SK-N-SH treated with all-trans-retinoic acid at 6 μM for 48 hours (cell line): ENCODE data around the gene SLCO3A1.

Experiments used
- ATAC-seq: fragments of 200-7000 bp; cut with Tn5 transposase; 3 replicates; pipeline ENCODE4 v1.9.1; 2020; ENCODE audit warnings: mild to moderate bottlenecking, moderate library complexity
- ARNTL ChIP-seq: fragments of 450-650 bp; formaldehyde crosslinking; IDR thresholded peaks from 2 replicates; pipeline ENCODE4 v1.5.0; 2020; ENCODE audit warnings: low read depth, mild to moderate bottlenecking, moderate library complexity, borderline replicate concordance
- BACH2 ChIP-seq: fragments of 250-450 bp; sonication (Bioruptor Pico); IDR thresholded peaks from 2 replicates; pipeline ENCODE4 v1.9.0; 2021; ENCODE audit warnings: mild to moderate bottlenecking, borderline replicate concordance
- CSDC2 ChIP-seq: fragments of 250-450 bp; sonication (Bioruptor Pico); IDR thresholded peaks from 2 replicates; pipeline ENCODE4 v1.5.0; 2020; ENCODE audit warnings: mild to moderate bottlenecking, moderate library complexity
- ESRRG ChIP-seq: fragments of 250-450 bp; sonication (Bioruptor Pico); IDR thresholded peaks from 2 replicates; pipeline ENCODE4 v1.6.1; 2021; ENCODE audit warnings: mild to moderate bottlenecking
- GLIS3 ChIP-seq: fragments of 250-450 bp; sonication (Bioruptor Pico); IDR thresholded peaks from 2 replicates; pipeline ENCODE4 v1.5.0; 2020; ENCODE audit warnings: mild to moderate bottlenecking, moderate library complexity
- ISL1 ChIP-seq: fragments of 250-450 bp; sonication (Bioruptor Pico); IDR thresholded peaks from 2 replicates; pipeline ENCODE4 v2.1.2; 2022; ENCODE audit warnings: mild to moderate bottlenecking, moderate library complexity
- RARB ChIP-seq: fragments of 250-450 bp; sonication (Bioruptor Pico); IDR thresholded peaks from 2 replicates; pipeline ENCODE4 v1.8.0; 2021; ENCODE audit warnings: mild to moderate bottlenecking, moderate library complexity
- SNAI2 ChIP-seq: fragments of 250-450 bp; sonication (Bioruptor Pico); IDR thresholded peaks from 2 replicates; pipeline ENCODE4 v1.5.0; 2020; ENCODE audit warnings: mild to moderate bottlenecking, moderate library complexity
- TCF4 ChIP-seq: fragments of 250-450 bp; sonication (Bioruptor Pico); IDR thresholded peaks from 2 replicates; pipeline ENCODE4 v1.8.0; 2021; ENCODE audit warnings: mild to moderate bottlenecking, moderate library complexity, borderline replicate concordance
- TOX ChIP-seq: fragments of 250-450 bp; sonication (Bioruptor Pico); IDR thresholded peaks from 2 replicates; pipeline ENCODE4 v1.8.0; 2021; ENCODE audit warnings: mild to moderate bottlenecking, moderate library complexity, borderline replicate concordance
- ZC3H10 ChIP-seq: fragments of 250-450 bp; sonication (Bioruptor Pico); IDR thresholded peaks from 2 replicates; pipeline ENCODE4 v1.5.1; 2021; ENCODE audit warnings: mild to moderate bottlenecking, moderate library complexity
- ZFP3 ChIP-seq: fragments of 250-450 bp; sonication (Bioruptor Pico); IDR thresholded peaks from 2 replicates; pipeline ENCODE4 v1.5.0; 2020; ENCODE audit warnings: mild to moderate bottlenecking, moderate library complexity
- ZFP30 ChIP-seq: fragments of 450-650 bp; formaldehyde crosslinking; IDR thresholded peaks from 2 replicates; pipeline ENCODE4 v1.5.0; 2022; ENCODE audit warnings: mild to moderate bottlenecking, moderate library complexity
- ZNF565 ChIP-seq: fragments of 450-650 bp; formaldehyde crosslinking; conservative IDR thresholded peaks from 2 replicates; pipeline ENCODE4 v1.5.0; 2020; ENCODE audit warnings: low read depth, mild to moderate bottlenecking, moderate library complexity
- ZNF70 ChIP-seq: fragments of 450-650 bp; formaldehyde crosslinking; IDR thresholded peaks from 2 replicates; pipeline ENCODE4 v1.5.0; 2020; ENCODE audit warnings: mild to moderate bottlenecking, moderate library complexity
- ZNF8 ChIP-seq: fragments of 450-650 bp; formaldehyde crosslinking; IDR thresholded peaks from 2 replicates; pipeline ENCODE4 v1.5.0; 2020; ENCODE audit warnings: mild to moderate bottlenecking, moderate library complexity
- TF ChIP-seq, protein P1 (sequence below): fragments of 250-450 bp; sonication (Bioruptor Pico); IDR thresholded peaks from 2 replicates; pipeline ENCODE4 v1.5.1; 2020; ENCODE audit warnings: low read depth, mild to moderate bottlenecking, moderate library complexity
- TF ChIP-seq, protein P2 (sequence below): fragments of 250-450 bp; sonication (Bioruptor Pico); IDR thresholded peaks from 2 replicates; pipeline ENCODE4 v1.8.0; 2021; ENCODE audit warnings: low read depth, mild to moderate bottlenecking, moderate library complexity, borderline replicate concordance
- TF ChIP-seq, protein P3 (sequence below): fragments of 250-450 bp; sonication (Bioruptor Pico); IDR thresholded peaks from 2 replicates; pipeline ENCODE4 v1.5.1; 2021; ENCODE audit warnings: mild to moderate bottlenecking, moderate library complexity
- TF ChIP-seq, protein P4 (sequence below): fragments of 250-450 bp; sonication (Bioruptor Pico); IDR thresholded peaks from 2 replicates; pipeline ENCODE4 v1.8.0; 2020; ENCODE audit warnings: mild to moderate bottlenecking, moderate library complexity, borderline replicate concordance
- TF ChIP-seq, protein P5 (sequence below): fragments of 250-450 bp; sonication (Bioruptor Pico); IDR thresholded peaks from 2 replicates; pipeline ENCODE4 v1.5.0; 2020; ENCODE audit warnings: mild to moderate bottlenecking, moderate library complexity

The SLCO3A1 gene

DNA sequence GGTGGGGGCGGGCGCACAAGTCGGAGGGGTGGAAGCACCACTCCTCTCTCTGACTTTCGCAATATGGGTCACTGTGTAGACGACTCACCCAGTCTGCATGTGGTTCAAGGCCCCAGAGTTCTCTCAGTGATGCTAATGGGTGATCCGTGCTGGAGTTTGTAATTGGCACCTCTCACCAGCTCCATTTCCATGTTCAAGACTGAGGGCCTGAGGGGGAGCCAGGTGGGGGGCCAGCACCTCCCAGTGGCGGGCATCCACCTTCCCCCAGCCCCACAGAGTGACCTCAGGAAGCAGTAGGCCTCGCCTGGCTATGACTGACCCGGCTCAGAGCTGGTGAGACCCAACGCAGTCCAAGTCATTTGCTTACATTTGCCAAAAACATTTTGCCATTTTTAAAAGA, 310.1 kb downstream of the SLCO3A1 start:
- ATAC-seq: no peak
- TF ChIP-seq ESRRG: no peak
- TF ChIP-seq ZC3H10 (CRISPR knock-in tag): no peak
- TF ChIP-seq TCF4 (CRISPR knock-in tag): no peak
- TF ChIP-seq ZNF565 (CRISPR knock-in tag): no peak
- no peak for TF ChIP-seq RARB (CRISPR knock-in tag)
- no peak for TF ChIP-seq GLIS3
- TF ChIP-seq ARNTL: no peak
- no peak for TF ChIP-seq ISL1 (CRISPR knock-in tag)
- no peak for TF ChIP-seq SNAI2
- no peak for TF ChIP-seq ZNF70
- no peak for TF ChIP-seq ZFP3
- TF ChIP-seq, protein P1, sequence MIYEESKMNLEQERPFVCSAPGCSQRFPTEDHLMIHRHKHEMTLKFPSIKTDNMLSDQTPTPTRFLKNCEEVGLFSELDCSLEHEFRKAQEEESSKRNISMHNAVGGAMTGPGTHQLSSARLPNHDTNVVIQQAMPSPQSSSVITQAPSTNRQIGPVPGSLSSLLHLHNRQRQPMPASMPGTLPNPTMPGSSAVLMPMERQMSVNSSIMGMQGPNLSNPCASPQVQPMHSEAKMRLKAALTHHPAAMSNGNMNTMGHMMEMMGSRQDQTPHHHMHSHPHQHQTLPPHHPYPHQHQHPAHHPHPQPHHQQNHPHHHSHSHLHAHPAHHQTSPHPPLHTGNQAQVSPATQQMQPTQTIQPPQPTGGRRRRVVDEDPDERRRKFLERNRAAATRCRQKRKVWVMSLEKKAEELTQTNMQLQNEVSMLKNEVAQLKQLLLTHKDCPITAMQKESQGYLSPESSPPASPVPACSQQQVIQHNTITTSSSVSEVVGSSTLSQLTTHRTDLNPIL (CRISPR knock-in tag): no peak
- TF ChIP-seq CSDC2 (CRISPR knock-in tag): no peak
- no peak for TF ChIP-seq BACH2 (CRISPR knock-in tag)
- TF ChIP-seq ZNF8 (CRISPR knock-in tag): no peak
- no peak for TF ChIP-seq TOX
- no peak for TF ChIP-seq ZFP30
- TF ChIP-seq, all 23 proteins: peak for 0

DNA sequence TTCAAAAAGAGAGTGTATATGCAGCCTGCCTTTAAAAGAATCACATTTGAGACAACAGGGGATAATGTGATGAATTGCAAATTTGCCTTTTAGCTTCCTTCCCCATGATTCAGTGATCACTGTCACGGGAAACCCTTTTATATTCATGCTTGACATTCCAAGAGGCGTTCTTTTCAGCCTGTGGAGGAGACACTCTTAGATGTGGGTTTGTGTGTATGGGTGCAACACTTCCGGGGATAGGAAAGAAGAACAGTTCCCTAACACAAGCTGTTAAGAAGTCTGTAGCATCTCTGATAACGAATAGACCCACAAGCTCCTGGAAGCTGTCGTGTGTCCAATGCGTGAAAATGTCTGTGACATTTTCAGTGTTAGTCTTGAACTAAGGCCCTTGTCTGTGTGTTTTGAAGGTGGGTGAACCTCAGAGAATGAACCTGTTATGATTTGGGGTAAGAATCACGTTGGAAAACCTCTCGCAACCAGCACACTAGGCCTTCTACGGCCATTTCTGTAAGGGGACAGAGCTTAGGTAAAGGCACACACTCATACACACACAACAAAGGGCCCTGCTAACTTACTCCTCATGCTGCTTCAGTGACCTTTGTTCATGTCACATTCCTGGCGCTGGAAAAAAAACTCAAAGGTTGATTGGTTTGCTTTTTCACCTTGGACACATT, 311.0 kb downstream of the SLCO3A1 start:
- ATAC-seq: no peak

More for the DNA sequence above, 311.0 kb downstream of the SLCO3A1 start:
- no peak for TF ChIP-seq ESRRG
- no peak for TF ChIP-seq BACH2 (CRISPR knock-in tag)
- TF ChIP-seq, protein P1 (CRISPR knock-in tag): no peak
- TF ChIP-seq, protein P2, sequence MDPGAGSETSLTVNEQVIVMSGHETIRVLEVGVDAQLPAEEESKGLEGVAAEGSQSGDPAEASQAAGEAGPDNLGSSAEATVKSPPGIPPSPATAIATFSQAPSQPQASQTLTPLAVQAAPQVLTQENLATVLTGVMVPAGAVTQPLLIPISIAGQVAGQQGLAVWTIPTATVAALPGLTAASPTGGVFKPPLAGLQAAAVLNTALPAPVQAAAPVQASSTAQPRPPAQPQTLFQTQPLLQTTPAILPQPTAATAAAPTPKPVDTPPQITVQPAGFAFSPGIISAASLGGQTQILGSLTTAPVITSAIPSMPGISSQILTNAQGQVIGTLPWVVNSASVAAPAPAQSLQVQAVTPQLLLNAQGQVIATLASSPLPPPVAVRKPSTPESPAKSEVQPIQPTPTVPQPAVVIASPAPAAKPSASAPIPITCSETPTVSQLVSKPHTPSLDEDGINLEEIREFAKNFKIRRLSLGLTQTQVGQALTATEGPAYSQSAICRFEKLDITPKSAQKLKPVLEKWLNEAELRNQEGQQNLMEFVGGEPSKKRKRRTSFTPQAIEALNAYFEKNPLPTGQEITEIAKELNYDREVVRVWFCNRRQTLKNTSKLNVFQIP (CRISPR knock-in tag): no peak
- TF ChIP-seq ZNF565 (CRISPR knock-in tag): no peak
- no peak for TF ChIP-seq TOX
- no peak for TF ChIP-seq TCF4 (CRISPR knock-in tag)
- TF ChIP-seq, protein P3, sequence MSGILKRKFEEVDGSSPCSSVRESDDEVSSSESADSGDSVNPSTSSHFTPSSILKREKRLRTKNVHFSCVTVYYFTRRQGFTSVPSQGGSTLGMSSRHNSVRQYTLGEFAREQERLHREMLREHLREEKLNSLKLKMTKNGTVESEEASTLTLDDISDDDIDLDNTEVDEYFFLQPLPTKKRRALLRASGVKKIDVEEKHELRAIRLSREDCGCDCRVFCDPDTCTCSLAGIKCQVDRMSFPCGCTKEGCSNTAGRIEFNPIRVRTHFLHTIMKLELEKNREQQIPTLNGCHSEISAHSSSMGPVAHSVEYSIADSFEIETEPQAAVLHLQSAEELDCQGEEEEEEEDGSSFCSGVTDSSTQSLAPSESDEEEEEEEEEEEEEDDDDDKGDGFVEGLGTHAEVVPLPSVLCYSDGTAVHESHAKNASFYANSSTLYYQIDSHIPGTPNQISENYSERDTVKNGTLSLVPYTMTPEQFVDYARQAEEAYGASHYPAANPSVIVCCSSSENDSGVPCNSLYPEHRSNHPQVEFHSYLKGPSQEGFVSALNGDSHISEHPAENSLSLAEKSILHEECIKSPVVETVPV (CRISPR knock-in tag): no peak
- no peak for TF ChIP-seq ISL1 (CRISPR knock-in tag)
- TF ChIP-seq SNAI2: no peak
- TF ChIP-seq RARB (CRISPR knock-in tag): no peak
- TF ChIP-seq ZNF8 (CRISPR knock-in tag): no peak
- TF ChIP-seq, protein P4, sequence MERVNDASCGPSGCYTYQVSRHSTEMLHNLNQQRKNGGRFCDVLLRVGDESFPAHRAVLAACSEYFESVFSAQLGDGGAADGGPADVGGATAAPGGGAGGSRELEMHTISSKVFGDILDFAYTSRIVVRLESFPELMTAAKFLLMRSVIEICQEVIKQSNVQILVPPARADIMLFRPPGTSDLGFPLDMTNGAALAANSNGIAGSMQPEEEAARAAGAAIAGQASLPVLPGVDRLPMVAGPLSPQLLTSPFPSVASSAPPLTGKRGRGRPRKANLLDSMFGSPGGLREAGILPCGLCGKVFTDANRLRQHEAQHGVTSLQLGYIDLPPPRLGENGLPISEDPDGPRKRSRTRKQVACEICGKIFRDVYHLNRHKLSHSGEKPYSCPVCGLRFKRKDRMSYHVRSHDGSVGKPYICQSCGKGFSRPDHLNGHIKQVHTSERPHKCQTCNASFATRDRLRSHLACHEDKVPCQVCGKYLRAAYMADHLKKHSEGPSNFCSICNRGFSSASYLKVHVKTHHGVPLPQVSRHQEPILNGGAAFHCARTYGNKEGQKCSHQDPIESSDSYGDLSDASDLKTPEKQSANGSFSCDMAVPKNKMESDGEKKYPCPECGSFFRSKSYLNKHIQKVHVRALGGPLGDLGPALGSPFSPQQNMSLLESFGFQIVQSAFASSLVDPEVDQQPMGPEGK: no peak
- TF ChIP-seq, protein P5, sequence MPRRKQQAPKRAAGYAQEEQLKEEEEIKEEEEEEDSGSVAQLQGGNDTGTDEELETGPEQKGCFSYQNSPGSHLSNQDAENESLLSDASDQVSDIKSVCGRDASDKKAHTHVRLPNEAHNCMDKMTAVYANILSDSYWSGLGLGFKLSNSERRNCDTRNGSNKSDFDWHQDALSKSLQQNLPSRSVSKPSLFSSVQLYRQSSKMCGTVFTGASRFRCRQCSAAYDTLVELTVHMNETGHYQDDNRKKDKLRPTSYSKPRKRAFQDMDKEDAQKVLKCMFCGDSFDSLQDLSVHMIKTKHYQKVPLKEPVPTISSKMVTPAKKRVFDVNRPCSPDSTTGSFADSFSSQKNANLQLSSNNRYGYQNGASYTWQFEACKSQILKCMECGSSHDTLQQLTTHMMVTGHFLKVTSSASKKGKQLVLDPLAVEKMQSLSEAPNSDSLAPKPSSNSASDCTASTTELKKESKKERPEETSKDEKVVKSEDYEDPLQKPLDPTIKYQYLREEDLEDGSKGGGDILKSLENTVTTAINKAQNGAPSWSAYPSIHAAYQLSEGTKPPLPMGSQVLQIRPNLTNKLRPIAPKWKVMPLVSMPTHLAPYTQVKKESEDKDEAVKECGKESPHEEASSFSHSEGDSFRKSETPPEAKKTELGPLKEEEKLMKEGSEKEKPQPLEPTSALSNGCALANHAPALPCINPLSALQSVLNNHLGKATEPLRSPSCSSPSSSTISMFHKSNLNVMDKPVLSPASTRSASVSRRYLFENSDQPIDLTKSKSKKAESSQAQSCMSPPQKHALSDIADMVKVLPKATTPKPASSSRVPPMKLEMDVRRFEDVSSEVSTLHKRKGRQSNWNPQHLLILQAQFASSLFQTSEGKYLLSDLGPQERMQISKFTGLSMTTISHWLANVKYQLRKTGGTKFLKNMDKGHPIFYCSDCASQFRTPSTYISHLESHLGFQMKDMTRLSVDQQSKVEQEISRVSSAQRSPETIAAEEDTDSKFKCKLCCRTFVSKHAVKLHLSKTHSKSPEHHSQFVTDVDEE: no peak
- TF ChIP-seq ZC3H10 (CRISPR knock-in tag): no peak
- TF ChIP-seq ARNTL: no peak
- TF ChIP-seq GLIS3: no peak
- no peak for TF ChIP-seq ZFP3
- TF ChIP-seq CSDC2 (CRISPR knock-in tag): no peak
